MM.1S (cell line): ENCODE results near the gene CSF3R.

Experiments used
- DNase-seq: peaks from one replicate; pipeline ENCODE4 v3.0.0-alpha.2; 2015
- H2AFZ ChIP-seq: fragments of 300-600 bp; sonication (generic); 2 replicates; pipeline ENCODE4 v1.6.0; 2016; ENCODE audit warnings: antibody characterized with exemption, low read length
- H3F3A ChIP-seq: fragments of 300-600 bp; sonication (generic); 2 replicates; pipeline ENCODE4 v1.6.1; 2016; ENCODE audit warnings: mild to moderate bottlenecking, antibody characterized with exemption, low read length, moderate library complexity, mixed read lengths; ENCODE audit not compliant: insufficient read depth
- H3K27ac ChIP-seq: fragments of 300-600 bp; sonication (generic); 2 replicates; pipeline ENCODE4 v1.5.1; 2016; ENCODE audit warnings: mild to moderate bottlenecking, low read length
- H3K27me3 ChIP-seq: fragments of 300-600 bp; sonication (generic); replicated peaks from 2 replicates; pipeline ENCODE4 v1.6.0; 2016; ENCODE audit warnings: low read length; ENCODE audit not compliant: insufficient read depth
- H3K36me3 ChIP-seq: fragments of 300-600 bp; sonication (generic); replicated peaks from 2 replicates; pipeline ENCODE4 v1.6.1; 2016; ENCODE audit warnings: mild to moderate bottlenecking, low read length, mixed read lengths; ENCODE audit not compliant: insufficient read depth
- H3K4me1 ChIP-seq: fragments of 300-600 bp; sonication (generic); 2 replicates; pipeline ENCODE4 v1.6.1; 2016; ENCODE audit warnings: low read length, mixed read lengths
- H3K4me2 ChIP-seq: fragments of 300-600 bp; sonication (generic); 2 replicates; pipeline ENCODE4 v1.6.0; 2016; ENCODE audit warnings: low read depth, low read length
- H3K4me3 ChIP-seq: fragments of 300-600 bp; sonication (generic); 2 replicates; pipeline ENCODE4 v1.5.1; 2016; ENCODE audit warnings: low read length, mixed read lengths
- H3K79me2 ChIP-seq: fragments of 300-600 bp; sonication (generic); 2 replicates; pipeline ENCODE4 v1.6.1; 2016; ENCODE audit warnings: mixed run types, low read length, mixed read lengths
- H3K9ac ChIP-seq: fragments of 300-600 bp; sonication (generic); 2 replicates; pipeline ENCODE4 v1.6.1; 2016; ENCODE audit warnings: low read length, mixed read lengths
- H3K9me2 ChIP-seq: fragments of 300-600 bp; sonication (generic); replicated peaks from 2 replicates; pipeline ENCODE4 v1.6.1; 2016; ENCODE audit warnings: mild to moderate bottlenecking, low read length, mixed read lengths; ENCODE audit not compliant: insufficient read depth
- H3K9me3 ChIP-seq: fragments of 300-600 bp; sonication (generic); replicated peaks from 2 replicates; pipeline ENCODE4 v1.6.1; 2016; ENCODE audit warnings: mild to moderate bottlenecking, low read length, mixed read lengths; ENCODE audit not compliant: insufficient read depth
- H4K20me1 ChIP-seq: fragments of 300-600 bp; sonication (generic); 2 replicates; pipeline ENCODE4 v1.6.1; 2016; ENCODE audit warnings: mild to moderate bottlenecking, low read length, moderate library complexity, mixed read lengths; ENCODE audit not compliant: insufficient read depth
- TF ChIP-seq, protein P1 (sequence below): fragments of 300-600 bp; sonication (generic); IDR thresholded peaks from 2 replicates; pipeline ENCODE4 v1.5.1; 2016; ENCODE audit warnings: antibody characterized with exemption, low read length, mixed read lengths

The CSF3R gene

DNA sequence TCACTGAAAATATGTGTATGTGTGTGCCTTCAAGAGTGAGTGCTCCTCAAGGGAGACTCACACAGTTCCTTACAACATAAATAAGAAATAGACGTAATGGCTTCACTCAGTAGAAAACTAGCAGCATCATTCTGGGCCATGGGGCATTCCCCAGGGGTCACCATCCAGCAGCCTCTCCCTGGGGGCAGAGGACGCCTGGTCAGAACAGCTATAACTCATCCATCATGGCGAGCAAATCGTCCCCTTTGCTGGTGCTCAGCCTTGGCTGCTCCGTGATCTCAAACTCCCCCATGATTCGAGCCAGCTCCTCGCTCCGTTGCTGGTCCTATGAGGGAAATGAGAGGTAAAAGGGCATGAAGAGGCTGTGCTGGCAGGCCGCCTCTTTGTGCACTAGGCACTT is 64.8 kb downstream of the CSF3R start:
- no peak overlapping the region for H3K4me3 ChIP-seq

More for the DNA sequence above, 64.8 kb downstream of the CSF3R start:
- no peak overlapping the region for H3K27ac ChIP-seq
- no peak overlapping the region for H2AFZ ChIP-seq
- no peaks in the 10 kb centered on the region for H3K36me3 ChIP-seq
- DNase-seq: no peak
- H3K9me3 ChIP-seq: no peaks in the 10 kb centered on the region
- H3K9ac ChIP-seq: no peak overlapping the region
- no peaks in the 10 kb centered on the region for H3K27me3 ChIP-seq
- TF ChIP-seq, protein P1, sequence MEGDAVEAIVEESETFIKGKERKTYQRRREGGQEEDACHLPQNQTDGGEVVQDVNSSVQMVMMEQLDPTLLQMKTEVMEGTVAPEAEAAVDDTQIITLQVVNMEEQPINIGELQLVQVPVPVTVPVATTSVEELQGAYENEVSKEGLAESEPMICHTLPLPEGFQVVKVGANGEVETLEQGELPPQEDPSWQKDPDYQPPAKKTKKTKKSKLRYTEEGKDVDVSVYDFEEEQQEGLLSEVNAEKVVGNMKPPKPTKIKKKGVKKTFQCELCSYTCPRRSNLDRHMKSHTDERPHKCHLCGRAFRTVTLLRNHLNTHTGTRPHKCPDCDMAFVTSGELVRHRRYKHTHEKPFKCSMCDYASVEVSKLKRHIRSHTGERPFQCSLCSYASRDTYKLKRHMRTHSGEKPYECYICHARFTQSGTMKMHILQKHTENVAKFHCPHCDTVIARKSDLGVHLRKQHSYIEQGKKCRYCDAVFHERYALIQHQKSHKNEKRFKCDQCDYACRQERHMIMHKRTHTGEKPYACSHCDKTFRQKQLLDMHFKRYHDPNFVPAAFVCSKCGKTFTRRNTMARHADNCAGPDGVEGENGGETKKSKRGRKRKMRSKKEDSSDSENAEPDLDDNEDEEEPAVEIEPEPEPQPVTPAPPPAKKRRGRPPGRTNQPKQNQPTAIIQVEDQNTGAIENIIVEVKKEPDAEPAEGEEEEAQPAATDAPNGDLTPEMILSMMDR: no peak
- H3K79me2 ChIP-seq: no peaks in the 10 kb centered on the region
- peaks cover 5% of the 10 kb centered on the region for H3K4me1 ChIP-seq
- no peaks in the 10 kb centered on the region for H3K9me2 ChIP-seq
- no peak overlapping the region for H3K4me2 ChIP-seq
- H4K20me1 ChIP-seq: no peaks in the 10 kb centered on the region
- no peaks in the 10 kb centered on the region for H3F3A ChIP-seq
